A673 (cell line): Measurements from ENCODE around the gene EIF2A.

ENCODE experiments used
- EZH2 ChIP-seq: fragments of 200-600 bp; sonication (generic); IDR thresholded peaks from 2 replicates; pipeline ENCODE4 v1.6.1; 2017; ENCODE audit warnings: borderline replicate concordance, low read depth, mild to moderate bottlenecking, mixed read lengths, antibody characterized with exemption, low read length; ENCODE audit not compliant: poor library complexity, severe bottlenecking
- TF ChIP-seq, protein P1 (sequence below): fragments of 300-800, 200-600 bp; sonication (generic); conservative IDR thresholded peaks from 2 replicates; pipeline ENCODE4 v1.5.1; 2017; ENCODE audit warnings: low read depth, mild to moderate bottlenecking, antibody characterized with exemption, low read length, moderate library complexity, mixed read lengths

DNA sequence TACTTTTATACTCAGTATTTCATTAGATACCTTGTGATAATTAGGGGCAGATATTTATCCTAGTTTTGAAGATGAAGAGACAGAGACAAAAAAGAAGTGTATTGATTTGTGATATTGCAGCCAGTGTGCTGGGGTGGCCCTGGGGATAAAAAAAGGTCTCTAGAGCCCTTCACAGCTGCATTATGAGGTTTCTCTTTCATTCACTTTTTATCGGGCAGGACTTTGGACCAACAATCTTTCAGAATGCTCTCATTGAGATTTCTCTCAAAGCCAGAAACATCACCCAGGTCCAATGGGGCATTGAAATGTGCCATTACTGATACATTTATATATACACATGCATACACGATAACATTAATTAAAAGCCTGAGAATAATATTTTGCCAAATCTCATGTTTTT lies 36.0 kb downstream of the EIF2A start:
- TF ChIP-seq, protein P1, sequence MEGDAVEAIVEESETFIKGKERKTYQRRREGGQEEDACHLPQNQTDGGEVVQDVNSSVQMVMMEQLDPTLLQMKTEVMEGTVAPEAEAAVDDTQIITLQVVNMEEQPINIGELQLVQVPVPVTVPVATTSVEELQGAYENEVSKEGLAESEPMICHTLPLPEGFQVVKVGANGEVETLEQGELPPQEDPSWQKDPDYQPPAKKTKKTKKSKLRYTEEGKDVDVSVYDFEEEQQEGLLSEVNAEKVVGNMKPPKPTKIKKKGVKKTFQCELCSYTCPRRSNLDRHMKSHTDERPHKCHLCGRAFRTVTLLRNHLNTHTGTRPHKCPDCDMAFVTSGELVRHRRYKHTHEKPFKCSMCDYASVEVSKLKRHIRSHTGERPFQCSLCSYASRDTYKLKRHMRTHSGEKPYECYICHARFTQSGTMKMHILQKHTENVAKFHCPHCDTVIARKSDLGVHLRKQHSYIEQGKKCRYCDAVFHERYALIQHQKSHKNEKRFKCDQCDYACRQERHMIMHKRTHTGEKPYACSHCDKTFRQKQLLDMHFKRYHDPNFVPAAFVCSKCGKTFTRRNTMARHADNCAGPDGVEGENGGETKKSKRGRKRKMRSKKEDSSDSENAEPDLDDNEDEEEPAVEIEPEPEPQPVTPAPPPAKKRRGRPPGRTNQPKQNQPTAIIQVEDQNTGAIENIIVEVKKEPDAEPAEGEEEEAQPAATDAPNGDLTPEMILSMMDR, result no peak
- TF ChIP-seq EZH2, result no peak
